BE2C (cell line): ENCODE measurements around the gene CCDC182.
A peak's percentile ranks its signal among the peaks of the same experiment; 100 is the strongest.

Experiments used
- DNase-seq: peaks from one replicate; pipeline ENCODE4 v3.0.0-alpha.2; 2020
- H3K27me3 ChIP-seq: fragments of 250-450 bp; sonication (Bioruptor Pico); 2 replicates; pipeline ENCODE4 v1.5.1; 2020; ENCODE audit warnings: mild to moderate bottlenecking
- H3K36me3 ChIP-seq: fragments of 250-450 bp; sonication (Bioruptor Pico); 2 replicates; pipeline ENCODE4 v1.5.1; 2020; ENCODE audit warnings: mild to moderate bottlenecking
- H3K4me1 ChIP-seq: fragments of 250-450 bp; sonication (Bioruptor Pico); 2 replicates; pipeline ENCODE4 v1.5.1; 2020
- H3K4me3 ChIP-seq: 2 replicates; pipeline ENCODE4 v1.5.1; 2011; ENCODE audit warnings: low read depth, low read length
- H3K9me3 ChIP-seq: fragments of 250-450 bp; sonication (Bioruptor Pico); 2 replicates; pipeline ENCODE4 v1.5.1; 2020
- TF ChIP-seq, protein P1 (sequence below): IDR thresholded peaks from 2 replicates; pipeline ENCODE4 v1.5.1; 2012; ENCODE audit warnings: mild to moderate bottlenecking, low read depth, low read length

The CCDC182 gene

DNA sequence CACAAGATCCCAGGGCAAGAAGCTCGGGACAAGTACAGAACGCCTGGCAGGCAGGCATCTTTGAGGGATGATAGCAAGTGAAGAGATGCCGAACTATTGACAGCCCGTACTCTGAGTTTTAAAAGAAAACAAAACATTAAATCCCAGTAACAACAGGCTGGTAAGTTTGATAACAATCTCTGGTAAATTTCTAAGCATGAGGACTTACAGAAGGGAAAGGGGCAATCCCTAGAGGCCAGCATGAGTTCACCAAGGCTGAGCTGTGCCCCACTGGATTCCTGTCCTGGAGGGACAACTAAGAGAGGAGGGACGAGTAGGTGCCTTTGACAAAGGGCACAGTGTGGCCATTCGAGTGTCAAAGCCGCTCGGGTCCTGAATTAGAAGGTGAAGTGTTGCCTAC is 26.2 kb downstream of the CCDC182 start:
- Histone ChIP-seq H3K4me1 (peaks cover 5% of the 10 kb centered on the region), H3K4me3 (no peak overlapping the region), H3K36me3 (no peaks in the 10 kb centered on the region), H3K27me3 (no peaks in the 10 kb centered on the region), H3K9me3 (no peaks in the 10 kb centered on the region)
- DNase-seq: no peak
- TF ChIP-seq, protein P1, sequence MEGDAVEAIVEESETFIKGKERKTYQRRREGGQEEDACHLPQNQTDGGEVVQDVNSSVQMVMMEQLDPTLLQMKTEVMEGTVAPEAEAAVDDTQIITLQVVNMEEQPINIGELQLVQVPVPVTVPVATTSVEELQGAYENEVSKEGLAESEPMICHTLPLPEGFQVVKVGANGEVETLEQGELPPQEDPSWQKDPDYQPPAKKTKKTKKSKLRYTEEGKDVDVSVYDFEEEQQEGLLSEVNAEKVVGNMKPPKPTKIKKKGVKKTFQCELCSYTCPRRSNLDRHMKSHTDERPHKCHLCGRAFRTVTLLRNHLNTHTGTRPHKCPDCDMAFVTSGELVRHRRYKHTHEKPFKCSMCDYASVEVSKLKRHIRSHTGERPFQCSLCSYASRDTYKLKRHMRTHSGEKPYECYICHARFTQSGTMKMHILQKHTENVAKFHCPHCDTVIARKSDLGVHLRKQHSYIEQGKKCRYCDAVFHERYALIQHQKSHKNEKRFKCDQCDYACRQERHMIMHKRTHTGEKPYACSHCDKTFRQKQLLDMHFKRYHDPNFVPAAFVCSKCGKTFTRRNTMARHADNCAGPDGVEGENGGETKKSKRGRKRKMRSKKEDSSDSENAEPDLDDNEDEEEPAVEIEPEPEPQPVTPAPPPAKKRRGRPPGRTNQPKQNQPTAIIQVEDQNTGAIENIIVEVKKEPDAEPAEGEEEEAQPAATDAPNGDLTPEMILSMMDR: no peak

DNA sequence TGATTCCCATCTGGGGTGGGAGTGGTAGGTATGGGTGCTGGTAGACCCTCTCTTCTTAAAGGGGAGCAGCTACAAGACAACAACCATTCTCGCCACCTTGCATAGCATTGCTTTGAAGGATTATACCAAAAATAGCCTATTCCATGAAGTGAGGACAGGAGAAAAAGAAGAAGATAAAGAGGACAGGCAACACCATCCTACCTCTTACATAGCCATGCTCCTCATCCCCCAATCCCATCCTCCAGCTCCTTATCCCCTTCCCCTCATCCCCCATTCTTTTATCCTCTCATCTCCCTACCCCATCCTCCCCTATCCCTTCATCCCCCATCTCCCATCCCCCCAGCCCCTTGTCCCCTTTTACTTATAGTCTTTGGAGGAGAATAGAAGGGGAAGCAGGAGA is 29.1 kb downstream of the CCDC182 start:
- H3K9me3 ChIP-seq: no peaks in the 10 kb centered on the region
- no peaks in the 10 kb centered on the region for H3K36me3 ChIP-seq
- no peaks in the 10 kb centered on the region; the same call in 1 of the 2 replicates for H3K4me1 ChIP-seq
- DNase-seq: no peak
- H3K4me3 ChIP-seq: no peak overlapping the region
- TF ChIP-seq, protein P1: no peak
- H3K27me3 ChIP-seq: no peaks in the 10 kb centered on the region

DNA sequence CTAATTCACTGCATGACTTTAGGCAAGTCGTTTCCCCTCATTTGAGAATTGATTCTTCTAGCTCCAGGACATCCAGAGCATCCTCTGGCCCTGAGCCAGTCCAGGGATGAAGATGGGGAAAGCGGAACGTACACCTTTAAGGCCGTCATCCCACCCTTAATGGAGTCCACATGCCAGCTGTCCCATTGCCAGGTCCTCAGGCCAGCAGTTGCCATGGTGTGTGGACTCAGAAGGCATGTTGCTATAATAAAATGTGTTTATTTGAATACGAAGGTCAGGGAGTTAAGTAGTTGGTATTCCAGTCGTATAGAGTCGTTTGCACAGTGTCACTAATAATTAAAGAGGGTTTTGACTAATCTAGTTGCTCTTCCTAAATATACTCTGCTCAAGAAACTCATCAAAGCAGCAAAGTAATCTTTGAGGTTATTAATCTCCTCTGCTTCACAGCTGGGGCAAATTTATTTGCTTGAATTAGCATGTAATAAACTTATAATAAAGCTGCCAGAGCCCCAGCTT is 30.4 kb downstream of the CCDC182 start:
- H3K27me3 ChIP-seq: no peaks in the 10 kb centered on the region
- TF ChIP-seq, protein P1: no peak
- DNase-seq: no peak

DNA sequence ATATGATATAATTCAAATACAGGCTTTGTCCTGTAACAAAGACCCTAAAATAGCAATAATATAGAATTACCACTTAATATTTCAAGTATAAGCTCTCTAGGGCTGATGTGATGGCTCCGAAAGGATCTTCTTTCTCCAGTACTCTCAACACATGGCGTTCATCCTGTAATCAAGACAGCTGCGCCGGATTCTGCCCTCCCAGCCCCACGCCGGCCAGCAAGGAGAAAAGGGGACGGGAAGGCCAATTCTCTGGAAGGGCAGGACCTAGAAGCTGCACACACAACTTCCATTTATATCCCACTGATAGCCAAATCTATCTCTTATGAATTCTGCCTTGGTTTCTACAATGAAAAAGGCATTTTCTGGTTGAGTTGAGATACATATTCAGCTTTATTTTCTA is 32.0 kb downstream of the CCDC182 start:
- H3K27me3 ChIP-seq: no peaks in the 10 kb centered on the region
- H3K9me3 ChIP-seq: no peaks in the 10 kb centered on the region
- TF ChIP-seq, protein P1: no peak
- no peak for DNase-seq
- H3K36me3 ChIP-seq: no peaks in the 10 kb centered on the region
- H3K4me1 ChIP-seq: peaks cover 5% of the 10 kb centered on the region
- H3K4me3 ChIP-seq: no peak overlapping the region

More for the DNA sequence above, 30.4 kb downstream of the CCDC182 start:
- Histone ChIP-seq H3K36me3 (no peaks in the 10 kb centered on the region), H3K4me1 (no peaks in the 10 kb centered on the region; the same call in 1 of the 2 replicates), H3K9me3 (no peaks in the 10 kb centered on the region), H3K4me3 (no peak overlapping the region)

DNA sequence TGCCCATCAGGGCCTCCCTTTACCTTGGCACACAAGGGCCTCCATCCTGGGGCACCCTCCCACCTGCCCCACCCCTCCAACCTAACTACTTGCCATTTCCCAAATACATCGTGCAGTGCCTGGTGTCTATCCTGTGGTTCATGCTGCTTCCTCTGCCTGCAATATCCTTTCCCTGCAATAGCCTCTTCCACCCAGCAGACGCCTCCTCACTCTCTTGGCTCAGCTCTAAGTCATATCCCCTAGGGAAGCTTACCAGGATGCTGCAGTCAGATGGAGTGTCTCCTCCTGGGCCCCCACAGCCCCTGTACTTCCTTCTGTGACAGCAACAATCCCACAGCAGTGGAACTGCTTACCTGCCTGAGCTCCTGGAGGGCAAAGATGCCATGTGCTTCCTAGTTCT is 36.7 kb downstream of the CCDC182 start:
- TF ChIP-seq, protein P1: peak; percentile 24; the same call in 1 of the 2 replicates
- Histone ChIP-seq H3K36me3 (no peaks in the 10 kb centered on the region), H3K27me3 (no peaks in the 10 kb centered on the region), H3K4me3 (no peak overlapping the region), H3K4me1 (peaks cover 13% of the 10 kb centered on the region), H3K9me3 (no peaks in the 10 kb centered on the region)
- DNase-seq: no peak

DNA sequence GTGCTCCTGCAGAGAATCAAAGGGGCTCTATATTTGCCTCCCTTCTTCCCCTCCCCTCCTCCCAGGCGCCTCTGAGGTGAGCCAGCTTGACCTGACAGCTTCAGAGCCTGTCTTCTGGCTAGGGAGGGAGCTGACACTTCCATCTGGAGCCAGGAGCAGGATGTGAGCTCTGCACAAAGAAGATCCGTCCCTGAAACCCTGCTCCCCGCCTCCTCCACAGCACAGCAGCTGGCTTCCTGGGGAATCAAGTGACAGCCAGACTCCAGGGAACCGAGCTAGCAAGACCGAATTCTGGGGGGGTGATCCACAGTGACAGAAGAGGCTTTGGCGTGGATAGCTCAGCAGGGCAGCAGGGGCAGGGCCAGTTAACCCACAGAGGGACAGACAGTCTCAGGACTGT is 37.2 kb downstream of the CCDC182 start:
- DNase-seq: peak; percentile 60
- Histone ChIP-seq H3K9me3 (no peaks in the 10 kb centered on the region), H3K36me3 (no peaks in the 10 kb centered on the region), H3K27me3 (no peaks in the 10 kb centered on the region), H3K4me3 (no peak overlapping the region), H3K4me1 (peaks cover 13% of the 10 kb centered on the region)
- TF ChIP-seq, protein P1: no peak
